ENCODE results near the gene NHERF2.

The NHERF2 gene

GRCh38 chr16:2071454-2072202 lies 44.9 kb downstream of the NHERF2 start:
- no peak for TF ChIP-seq EZH2phosphoT487 (conservative IDR thresholded peaks at IDR 0.05; ENCODE audit: low read length)
- H3K27me3 ChIP-seq (ENCODE audit: low read length): no peaks in the 10 kb centered on the region
- no peaks in the 10 kb centered on the region for H3F3A ChIP-seq (ENCODE audit: insufficient read depth)
- no peaks in the 10 kb centered on the region for H3K36me3 ChIP-seq (ENCODE audit: low read length)
- no peak overlapping the region for H2AFZ ChIP-seq (ENCODE audit: low read depth, low read length, severe bottlenecking)
- no peaks in the 10 kb centered on the region for H4K20me1 ChIP-seq (ENCODE audit: low read depth, low read length)
- H3K9me2 ChIP-seq (replicated peaks; ENCODE audit: insufficient read depth, low read length): no peaks in the 10 kb centered on the region
- H3K4me3 ChIP-seq (ENCODE audit: insufficient read depth, low read length, poor library complexity, severe bottlenecking): no peak overlapping the region
- H3K4me2 ChIP-seq (ENCODE audit: low read depth, low read length, poor library complexity, severe bottlenecking): no peak overlapping the region
- H3K9me3 ChIP-seq (ENCODE audit: insufficient read depth, low read length): no peaks in the 10 kb centered on the region
- no peak overlapping the region for H3K9ac ChIP-seq (ENCODE audit: low read length)
- H3K27ac ChIP-seq (ENCODE audit: low read depth, low read length): no peak overlapping the region
- no peaks in the 10 kb centered on the region for H3K79me2 ChIP-seq (ENCODE audit: insufficient read depth, low read length)

- no peak overlapping the region for H3K4me2 ChIP-seq (ENCODE audit: low read depth, low read length, poor library complexity, severe bottlenecking)
- no peak overlapping the region for H3K9ac ChIP-seq (ENCODE audit: low read length)
- H3F3A ChIP-seq (ENCODE audit: insufficient read depth): no peaks in the 10 kb centered on the region
- no peak overlapping the region for H2AFZ ChIP-seq (ENCODE audit: low read depth, low read length, severe bottlenecking)
- no peaks in the 10 kb centered on the region for H3K79me2 ChIP-seq (ENCODE audit: insufficient read depth, low read length)
- no peaks in the 10 kb centered on the region for H3K9me2 ChIP-seq (replicated peaks; ENCODE audit: insufficient read depth, low read length)
- TF ChIP-seq EZH2phosphoT487 (conservative IDR thresholded peaks at IDR 0.05; ENCODE audit: low read length): no peak
- TF ChIP-seq CTCF (IDR thresholded peaks at IDR 0.05; ENCODE audit: insufficient read depth, low read length, poor library complexity, severe bottlenecking): no peak
- no peaks in the 10 kb centered on the region for H3K36me3 ChIP-seq (ENCODE audit: low read length)
- H3K9me3 ChIP-seq (ENCODE audit: insufficient read depth, low read length): no peaks in the 10 kb centered on the region
- H4K20me1 ChIP-seq (ENCODE audit: low read depth, low read length): no peaks in the 10 kb centered on the region
- no peak overlapping the region for H3K27ac ChIP-seq (ENCODE audit: low read depth, low read length)
- H3K4me3 ChIP-seq (ENCODE audit: insufficient read depth, low read length, poor library complexity, severe bottlenecking): no peak overlapping the region
- H3K27me3 ChIP-seq (ENCODE audit: low read length): no peaks in the 10 kb centered on the region
Measured at GRCh38 chr16:2072926-2073325, 46.2 kb downstream of the NHERF2 start.

GRCh38 chr16:2074071-2074470 lies 47.4 kb downstream of the NHERF2 start:
- Histone ChIP-seq H3K27ac (ENCODE audit: low read depth, low read length) (no peak overlapping the region), H3K27me3 (ENCODE audit: low read length) (no peaks in the 10 kb centered on the region)

More at GRCh38 chr16:2074071-2074470, 47.4 kb downstream of the NHERF2 start:
- Histone ChIP-seq H3F3A (ENCODE audit: insufficient read depth) (no peaks in the 10 kb centered on the region), H3K9ac (ENCODE audit: low read length) (no peak overlapping the region), H3K79me2 (ENCODE audit: insufficient read depth, low read length) (no peaks in the 10 kb centered on the region), H4K20me1 (ENCODE audit: low read depth, low read length) (no peaks in the 10 kb centered on the region), H3K36me3 (ENCODE audit: low read length) (no peaks in the 10 kb centered on the region), H3K4me3 (ENCODE audit: insufficient read depth, low read length, poor library complexity, severe bottlenecking) (no peak overlapping the region), H3K4me2 (ENCODE audit: low read depth, low read length, poor library complexity, severe bottlenecking) (no peak overlapping the region), H3K9me2 (replicated peaks; ENCODE audit: insufficient read depth, low read length) (no peaks in the 10 kb centered on the region), H3K9me3 (ENCODE audit: insufficient read depth, low read length) (no peaks in the 10 kb centered on the region), H2AFZ (ENCODE audit: low read depth, low read length, severe bottlenecking) (no peak overlapping the region)
- TF ChIP-seq EZH2phosphoT487 (conservative IDR thresholded peaks at IDR 0.05; ENCODE audit: low read length) (no peak), CTCF (IDR thresholded peaks at IDR 0.05; ENCODE audit: insufficient read depth, low read length, poor library complexity, severe bottlenecking) (no peak)
